CD14-positive monocyte (primary cell): ENCODE measurements around the gene TMEM170A. TPM values are rescaled to one million over a fixed set of nuclear protein-coding genes. Genes with fewer than 3 reads are reported as not detected.

Source experiments
- DNase-seq, 3 donors: peaks; one replicate each; pipeline ENCODE4 v3.0.0-alpha.2; 2011 to 2022
- H2AFZ ChIP-seq: 2 replicates; pipeline ENCODE4 v1.6.0; 2012; ENCODE audit warnings: mild to moderate bottlenecking, low read depth, low read length, inconsistent platforms; ENCODE audit not compliant: insufficient read depth, poor library complexity, severe bottlenecking
- H3K27ac ChIP-seq, 2 donors: 1 replicate in 1 of 2; 2 replicates in 1 of 2; pipeline ENCODE4 v1.5.1; 2012 to 2013; ENCODE audit warnings: low read length in 2 of 2, control low read depth in 1 of 2, inconsistent platforms in 1 of 2, low read depth in 1 of 2, mild to moderate bottlenecking in 1 of 2
- H3K27me3 ChIP-seq, 2 donors: one replicate each; pipeline versions ENCODE4 v1.6.0 to v1.6.1; 2011 to 2013; ENCODE audit warnings: low read length in 2 of 2; ENCODE audit not compliant: control insufficient read depth in 2 of 2, insufficient read depth in 2 of 2
- H3K36me3 ChIP-seq, 2 donors: replicated peaks in 1 of 2; 1 replicate in 1 of 2; 2 replicates in 1 of 2; pipeline versions ENCODE4 v1.5.1 to v1.6.1; 2012 to 2013; ENCODE audit warnings: low read length in 2 of 2, control low read depth in 1 of 2, inconsistent platforms in 1 of 2, mild to moderate bottlenecking in 1 of 2; ENCODE audit not compliant: insufficient read depth in 2 of 2, control insufficient read depth in 1 of 2
- H3K4me1 ChIP-seq, 2 donors: 1 replicate in 1 of 2; 2 replicates in 1 of 2; pipeline versions ENCODE4 v1.5.1 to v1.6.1; 2012 to 2013; ENCODE audit warnings: low read length in 2 of 2, control low read depth in 1 of 2, inconsistent platforms in 1 of 2, mild to moderate bottlenecking in 1 of 2, moderate library complexity in 1 of 2; ENCODE audit not compliant: insufficient read depth in 2 of 2, control insufficient read depth in 1 of 2
- H3K4me2 ChIP-seq: replicated peaks from 2 replicates; pipeline ENCODE3; 2012; ENCODE audit warnings: low read length, moderate library complexity, mild to moderate bottlenecking; ENCODE audit not compliant: poor library complexity, severe bottlenecking; ENCODE audit errors: extremely low read depth
- H3K4me3 ChIP-seq, 3 experiments: fragments of 200-600 bp in 1 of 3; sonication (generic) in 1 of 3; replicated peaks in 1 of 3; 1 replicate in 2 of 3; 2 replicates in 1 of 3; pipeline ENCODE4 v1.5.1; 2011 to 2013; ENCODE audit warnings: low read length in 3 of 3, mild to moderate bottlenecking in 3 of 3, control low read depth in 2 of 3, low read depth in 2 of 3, inconsistent platforms in 1 of 3, moderate library complexity in 1 of 3
- H3K79me2 ChIP-seq: 2 replicates; pipeline ENCODE4 v1.6.0; 2012; ENCODE audit warnings: mild to moderate bottlenecking, control low read depth, inconsistent platforms, low read length, moderate library complexity; ENCODE audit not compliant: insufficient read depth
- H3K9ac ChIP-seq: 2 replicates; pipeline ENCODE4 v1.6.0; 2017; ENCODE audit warnings: low read length, mild to moderate bottlenecking; ENCODE audit not compliant: insufficient read depth, poor library complexity, severe bottlenecking
- H3K9me3 ChIP-seq, 2 donors: replicated peaks in 1 of 2; 1 replicate in 1 of 2; 2 replicates in 1 of 2; pipeline versions ENCODE4 v1.5.1 to v1.6.1; 2012 to 2013; ENCODE audit warnings: low read length in 2 of 2, control low read depth in 1 of 2; ENCODE audit not compliant: control insufficient read depth in 1 of 2, insufficient read depth in 1 of 2
- H4K20me1 ChIP-seq: 2 replicates; pipeline ENCODE4 v1.6.0; 2012; ENCODE audit warnings: mild to moderate bottlenecking, low read length, control low read depth, moderate library complexity; ENCODE audit not compliant: insufficient read depth
- H3K27ac Mint-ChIP-seq, 7 donors: one replicate each; pipeline ENCODE4 v1.8.0; 2020; ENCODE audit warnings: mild to moderate bottlenecking in 7 of 7, mixed read lengths in 7 of 7, moderate library complexity in 6 of 7, inconsistent platforms in 2 of 7
- H3K27me3 Mint-ChIP-seq, 3 donors: one replicate each; pipeline ENCODE4 v1.8.0; 2021 to 2022; ENCODE audit warnings: low read depth in 3 of 3, mild to moderate bottlenecking in 3 of 3, mixed read lengths in 3 of 3, moderate library complexity in 3 of 3, inconsistent platforms in 1 of 3
- H3K36me3 Mint-ChIP-seq, 2 donors: one replicate each; pipeline ENCODE4 v1.8.0; 2020; ENCODE audit warnings: mixed read lengths in 2 of 2, inconsistent platforms in 1 of 2, mild to moderate bottlenecking in 1 of 2
- H3K4me1 Mint-ChIP-seq: one replicate; pipeline ENCODE4 v1.8.0; 2020; ENCODE audit warnings: mild to moderate bottlenecking, mixed read lengths
- H3K4me3 Mint-ChIP-seq, 2 donors: one replicate each; pipeline ENCODE4 v1.8.0; 2020; ENCODE audit warnings: mild to moderate bottlenecking in 2 of 2, mixed read lengths in 2 of 2, moderate library complexity in 1 of 2
- H3K9me3 Mint-ChIP-seq, 7 donors: one replicate each; pipeline ENCODE4 v1.8.0; 2020 to 2022; ENCODE audit warnings: mixed read lengths in 7 of 7, mild to moderate bottlenecking in 6 of 7, moderate library complexity in 6 of 7, inconsistent platforms in 2 of 7
- CTCF ChIP-seq: fragments of 200-600 bp; IDR thresholded peaks from one replicate; pipeline ENCODE4 v1.8.0; 2022; ENCODE audit warnings: antibody characterized with exemption, mild to moderate bottlenecking
- WGBS: methylation state at CpG from one replicate; pipeline ENCODE4 v1.1.5; 2013; ENCODE audit warnings: missing lambda C conversion rate; ENCODE audit not compliant: insufficient coverage; 5-methylcytosine and 5-hydroxymethylcytosine counted together
- intact Hi-C, 2 donors: fragments of 100-400 bp; cut with micrococcal nuclease; formaldehyde crosslinking; loops; one replicate each; pipeline versions ENCODE4 v1.15.0 to v1.15.1; 2023
- polyA plus RNA-seq, 3 donors: library from polyadenylated mRNA; depleted of rRNA in 1 of 3; unstranded in 2 of 3; stranded (reverse) in 1 of 3; fragments of 300-500 nt in 2 of 3; fragments of >200 nt in 1 of 3; fragmentation: Illumina TruSeq in 2 of 3; gene quantifications; 1 replicate in 2 of 3; 2 replicates in 1 of 3; pipeline ENCODE4 v1.2.3, GENCODE V29; 2012 to 2021

The TMEM170A gene
- polyA plus RNA-seq, 3 donors, result 17.9 to 31.6 (median 25.4) TPM

GRCh38 chr16:75458439-75458838 lies 6.0 kb downstream of the TMEM170A start:
- DNase-seq, result no peak
- Histone ChIP-seq H3K9me3 (no peaks in the 10 kb centered on the region), H3K36me3 (peaks cover 2 to 11% of the 10 kb centered on the region in 2 donors), H3K79me2 (peaks cover 100% of the 10 kb centered on the region), H4K20me1 (peaks cover 99% of the 10 kb centered on the region), H3K9ac (no peak overlapping the region), H3K27ac (no peak overlapping the region), H3K4me1 (peaks cover 9 to 16% of the 10 kb centered on the region in 2 donors), H3K27me3 (no peaks in the 10 kb centered on the region), H2AFZ (no peak overlapping the region), H3K4me3 (no peak overlapping the region), H3K4me2 (no peak overlapping the region)
- intact Hi-C loops, result no loop called here
- 85% methylated on average over 2 of the region's 2 CpGs for WGBS
- no peak overlapping the region for H3K4me3 Mint-ChIP-seq
- H3K36me3 Mint-ChIP-seq, result peaks cover 10 to 22% of the 10 kb centered on the region in 2 donors
- H3K27ac Mint-ChIP-seq, result no peak overlapping the region
- H3K9me3 Mint-ChIP-seq, result no peaks in the 10 kb centered on the region
- no peak for TF ChIP-seq CTCF
- H3K27me3 Mint-ChIP-seq, result no peaks in the 10 kb centered on the region
- peaks cover 18% of the 10 kb centered on the region for H3K4me1 Mint-ChIP-seq

GRCh38 chr16:75458029-75458428 lies 6.5 kb downstream of the TMEM170A start:
- no peaks in the 10 kb centered on the region for H3K9me3 Mint-ChIP-seq
- H3K4me2 ChIP-seq, result no peak overlapping the region
- intact Hi-C loops, result no loop called here
- H3K27ac ChIP-seq, result no peak overlapping the region
- H3K27ac Mint-ChIP-seq, result no peak overlapping the region
- peaks cover 2 to 11% of the 10 kb centered on the region in 2 donors for H3K36me3 ChIP-seq
- no peak overlapping the region for H2AFZ ChIP-seq
- no peak overlapping the region for H3K4me3 Mint-ChIP-seq
- H3K4me1 ChIP-seq, result peaks cover 4 to 12% of the 10 kb centered on the region in 2 donors
- WGBS, result 100% methylated on average over 1 of the region's 4 CpGs
- peaks cover 99% of the 10 kb centered on the region for H4K20me1 ChIP-seq
- H3K36me3 Mint-ChIP-seq, result peaks cover 12 to 22% of the 10 kb centered on the region in 2 donors
- H3K4me3 ChIP-seq, result no peak overlapping the region
- H3K79me2 ChIP-seq, result peaks cover 100% of the 10 kb centered on the region
- H3K9me3 ChIP-seq, result no peaks in the 10 kb centered on the region
- H3K4me1 Mint-ChIP-seq, result peaks cover 14% of the 10 kb centered on the region
- no peaks in the 10 kb centered on the region for H3K27me3 Mint-ChIP-seq
- TF ChIP-seq CTCF, result no peak
- H3K27me3 ChIP-seq, result no peaks in the 10 kb centered on the region
- no peak overlapping the region for H3K9ac ChIP-seq
- no peak for DNase-seq
